Stomach smooth muscle (tissue), 2 donors: ENCODE results near the gene CARM1.

Experiments used
- H3K27ac ChIP-seq: one replicate; pipeline ENCODE4 v1.7.0; 2013; ENCODE audit warnings: mild to moderate bottlenecking, low read length, inconsistent platforms
- H3K27me3 ChIP-seq, 2 donors: one replicate each; pipeline ENCODE4 v1.7.0; 2013; ENCODE audit warnings: low read length in 2 of 2; ENCODE audit not compliant: insufficient read depth in 2 of 2, control insufficient read depth in 1 of 2
- H3K36me3 ChIP-seq, 2 donors: one replicate each; pipeline ENCODE4 v1.7.0; 2013; ENCODE audit warnings: low read length in 2 of 2; ENCODE audit not compliant: control insufficient read depth in 2 of 2, insufficient read depth in 2 of 2
- H3K4me1 ChIP-seq: one replicate; pipeline ENCODE4 v1.7.0; 2013; ENCODE audit warnings: low read length; ENCODE audit not compliant: control insufficient read depth, insufficient read depth
- H3K4me3 ChIP-seq, 2 donors: one replicate each; pipeline ENCODE4 v1.7.0; 2013; ENCODE audit warnings: low read length in 2 of 2
- H3K9ac ChIP-seq, 2 donors: one replicate each; pipeline ENCODE4 v1.7.0; 2013; ENCODE audit warnings: low read length in 2 of 2, mild to moderate bottlenecking in 1 of 2
- H3K9me3 ChIP-seq, 2 donors: one replicate each; pipeline ENCODE4 v1.7.0; 2013; ENCODE audit warnings: low read length in 2 of 2; ENCODE audit not compliant: control insufficient read depth in 2 of 2
- donor health status: healthy.
- donor health status: Pancreatic carcinoma.

The CARM1 gene

GRCh38 chr19:10912619-10913018, 41.3 kb downstream of the CARM1 start:
- Histone ChIP-seq H3K27ac (no peak overlapping the region), H3K36me3 (peaks cover 41 to 47% of the 10 kb centered on the region in 2 donors), H3K4me3 (no peak overlapping the region), H3K27me3 (no peaks in the 10 kb centered on the region), H3K9ac (no peak overlapping the region), H3K9me3 (no peaks in the 10 kb centered on the region), H3K4me1 (peaks cover 2% of the 10 kb centered on the region)

GRCh38 chr19:10913716-10914340, 42.5 kb downstream of the CARM1 start:
- no peaks in the 10 kb centered on the region for H3K27me3 ChIP-seq
- H3K27ac ChIP-seq: no peak overlapping the region
- peaks cover 2% of the 10 kb centered on the region for H3K4me1 ChIP-seq
- H3K9me3 ChIP-seq: no peaks in the 10 kb centered on the region
- H3K36me3 ChIP-seq: peaks cover 36 to 42% of the 10 kb centered on the region in 2 donors
- no peak overlapping the region for H3K9ac ChIP-seq
- no peak overlapping the region for H3K4me3 ChIP-seq

DNA sequence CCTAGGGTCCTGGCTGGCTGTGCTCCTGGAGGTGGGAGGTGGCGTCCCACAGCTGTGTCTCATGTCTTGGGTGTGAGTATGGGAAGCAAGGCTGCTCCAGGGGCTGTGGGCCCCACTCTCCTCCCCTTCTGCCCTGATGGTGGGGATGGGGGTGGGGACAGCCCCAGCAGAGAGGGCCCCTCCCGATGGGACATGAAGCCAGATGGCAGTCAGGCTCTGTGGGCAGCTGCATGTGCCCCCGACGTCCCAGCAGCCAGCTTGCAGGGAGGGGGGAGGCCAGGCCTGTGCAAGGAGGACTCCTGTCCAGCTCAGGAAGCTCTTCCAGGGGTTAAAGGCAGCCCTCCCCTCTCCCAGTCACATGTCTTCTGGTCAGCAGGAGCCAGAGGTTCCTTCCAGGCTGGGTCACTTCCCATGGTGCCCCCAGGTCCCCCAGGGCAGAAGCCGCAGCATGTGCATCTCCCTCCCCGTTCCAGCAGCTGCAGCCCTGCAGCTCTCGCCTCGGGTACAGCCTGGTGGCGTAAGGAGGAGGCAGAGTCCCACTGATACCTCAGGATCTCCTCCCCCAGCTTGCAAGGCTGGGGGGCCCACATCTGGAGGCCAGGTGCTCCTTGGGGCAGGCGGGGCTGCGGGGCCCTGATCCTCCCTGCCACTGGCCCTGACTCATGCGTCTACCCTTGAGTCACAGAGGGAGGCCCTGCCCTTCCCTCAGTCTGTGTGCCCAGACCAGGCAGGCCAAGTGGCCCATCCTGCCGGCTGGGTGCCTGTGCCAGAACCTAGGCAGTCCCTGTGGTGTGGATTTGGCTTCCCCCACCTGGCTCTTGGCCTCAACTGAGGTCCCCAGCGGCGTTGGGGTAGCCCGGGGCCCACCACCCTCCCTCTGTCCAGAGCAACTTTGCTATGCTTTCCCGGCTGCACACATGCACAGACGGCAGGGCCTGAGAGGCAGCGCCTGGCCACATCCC, 44.1 kb downstream of the CARM1 start:
- H3K36me3 ChIP-seq: peaks cover 42 to 43% of the 10 kb centered on the region in 2 donors
- no peak overlapping the region for H3K4me3 ChIP-seq
- no peaks in the 10 kb centered on the region for H3K9me3 ChIP-seq
- peaks cover 2% of the 10 kb centered on the region for H3K4me1 ChIP-seq
- H3K27me3 ChIP-seq: no peaks in the 10 kb centered on the region
- no peak overlapping the region for H3K27ac ChIP-seq
- no peak overlapping the region for H3K9ac ChIP-seq

DNA sequence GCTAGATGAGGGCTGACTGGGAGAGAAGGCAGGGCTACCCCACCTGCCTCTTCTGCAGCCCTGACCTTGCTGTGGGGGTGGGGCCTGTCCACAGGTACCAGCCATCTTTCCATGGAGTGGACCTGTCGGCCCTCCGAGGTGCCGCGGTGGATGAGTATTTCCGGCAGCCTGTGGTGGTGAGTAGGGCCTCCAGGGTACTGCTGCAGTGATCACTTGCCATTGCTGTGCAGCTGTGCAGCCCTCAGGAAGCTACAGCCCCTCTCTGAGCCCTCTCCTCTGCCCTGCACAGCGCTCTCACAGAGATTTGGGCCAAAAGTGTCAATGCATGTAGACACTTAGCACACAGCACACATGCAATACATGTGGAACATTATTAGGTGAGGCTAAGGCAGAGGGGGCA, 45.2 kb downstream of the CARM1 start:
- Histone ChIP-seq H3K4me1 (peaks cover 2% of the 10 kb centered on the region), H3K9ac (no peak overlapping the region), H3K27me3 (no peaks in the 10 kb centered on the region), H3K27ac (no peak overlapping the region), H3K9me3 (no peaks in the 10 kb centered on the region), H3K36me3 (peaks cover 39 to 43% of the 10 kb centered on the region in 2 donors), H3K4me3 (no peak overlapping the region)

DNA sequence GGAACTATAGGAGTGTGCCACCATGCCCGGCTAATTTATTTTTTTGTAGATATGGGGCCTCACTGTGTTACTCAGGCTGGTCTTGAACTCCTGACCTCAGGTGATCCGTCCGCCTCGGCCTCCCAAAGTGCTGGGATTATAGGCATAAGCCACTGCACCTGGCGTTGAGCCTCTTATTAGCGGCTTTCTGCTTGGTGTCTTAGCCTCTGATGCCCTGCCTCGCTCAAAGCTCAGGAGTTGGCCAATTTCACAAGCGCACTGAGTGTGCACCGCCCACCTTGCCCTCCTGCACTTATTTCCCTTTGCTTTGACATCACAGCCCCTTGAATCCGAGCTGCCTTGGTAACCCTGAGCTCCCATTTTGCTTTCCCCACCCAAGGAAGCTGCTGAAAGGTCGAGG, 47.0 kb downstream of the CARM1 start:
- H3K27me3 ChIP-seq: no peaks in the 10 kb centered on the region
- H3K4me3 ChIP-seq: no peak overlapping the region
- no peak overlapping the region for H3K27ac ChIP-seq
- H3K9ac ChIP-seq: no peak overlapping the region
- peaks cover 31 to 39% of the 10 kb centered on the region in 2 donors for H3K36me3 ChIP-seq
- no peaks in the 10 kb centered on the region for H3K9me3 ChIP-seq
- H3K4me1 ChIP-seq: peaks cover 2% of the 10 kb centered on the region

- Histone ChIP-seq H3K27me3 (no peaks in the 10 kb centered on the region), H3K9me3 (no peaks in the 10 kb centered on the region), H3K36me3 (peaks cover 22 to 43% of the 10 kb centered on the region in 2 donors), H3K4me3 (no peak overlapping the region), H3K27ac (no peak overlapping the region), H3K9ac (no peak overlapping the region), H3K4me1 (peaks cover 2% of the 10 kb centered on the region)
Measured at GRCh38 chr19:10919352-10920287, 48.3 kb downstream of the CARM1 start.

DNA sequence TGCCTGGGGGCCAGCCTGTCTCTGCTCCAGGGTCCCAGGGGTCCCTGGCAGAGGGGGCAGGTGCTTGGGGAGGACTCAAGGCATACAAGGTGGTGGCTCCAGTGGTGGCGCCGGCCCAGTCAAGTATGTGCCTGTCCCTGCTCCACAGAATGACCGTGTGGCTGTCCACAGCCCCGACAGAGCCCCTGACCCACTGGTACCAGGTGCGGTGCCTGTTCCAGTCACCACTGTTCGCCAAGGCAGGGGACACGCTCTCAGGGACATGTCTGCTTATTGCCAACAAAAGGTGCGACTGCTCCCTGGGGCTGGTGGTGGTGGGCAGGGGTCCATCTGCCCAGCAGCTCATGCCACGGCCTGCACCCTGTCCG, 48.9 kb downstream of the CARM1 start:
- H3K27ac ChIP-seq: no peak overlapping the region
- no peak overlapping the region for H3K9ac ChIP-seq
- no peaks in the 10 kb centered on the region for H3K27me3 ChIP-seq
- H3K36me3 ChIP-seq: peaks cover 22 to 42% of the 10 kb centered on the region in 2 donors
- no peaks in the 10 kb centered on the region for H3K4me1 ChIP-seq
- H3K9me3 ChIP-seq: no peaks in the 10 kb centered on the region
- H3K4me3 ChIP-seq: no peak overlapping the region

GRCh38 chr19:10920781-10921180, 49.4 kb downstream of the CARM1 start:
- H3K9ac ChIP-seq: no peak overlapping the region
- H3K4me1 ChIP-seq: no peaks in the 10 kb centered on the region
- no peaks in the 10 kb centered on the region for H3K9me3 ChIP-seq
- H3K4me3 ChIP-seq: no peak overlapping the region
- H3K36me3 ChIP-seq: peaks cover 22 to 45% of the 10 kb centered on the region in 2 donors
- H3K27me3 ChIP-seq: no peaks in the 10 kb centered on the region
- H3K27ac ChIP-seq: no peak overlapping the region

GRCh38 chr19:10921199-10921909, 50.0 kb downstream of the CARM1 start:
- no peak overlapping the region for H3K4me3 ChIP-seq
- no peaks in the 10 kb centered on the region for H3K9me3 ChIP-seq
- peaks cover 20 to 43% of the 10 kb centered on the region in 2 donors for H3K36me3 ChIP-seq
- H3K27ac ChIP-seq: no peak overlapping the region
- H3K27me3 ChIP-seq: no peaks in the 10 kb centered on the region
- no peaks in the 10 kb centered on the region for H3K4me1 ChIP-seq
- no peak overlapping the region for H3K9ac ChIP-seq
